HCT116 (cell line): ENCODE data around the gene GDAP2. TPM values are rescaled to one million over a fixed set of nuclear protein-coding genes. Genes with fewer than 3 reads are reported as not detected.

Experiments
- ATAC-seq: fragments of 200-7000 bp; cut with Tn5 transposase; 2 replicates; pipeline ENCODE4 v1.9.1; 2020; ENCODE audit warnings: mild to moderate bottlenecking, moderate library complexity
- BruUV-seq: library from RNA; stranded (reverse); fragments of 400-500 nt; replicated peaks from 2 replicates; lab custom pipeline; 2021; lab: Mats Ljungman, UMichigan
- CTCF ChIA-PET: fragments of 300-600 bp; sonication (Branson Sonifier 250); formaldehyde crosslinking; loops from one replicate; lab custom pipeline; 2021; ENCODE audit warnings: antibody characterized with exemption; lab: Charles Lee
- POLR2A ChIA-PET: fragments of 300-600, 350-600 bp; sonication (Branson Sonifier 250); formaldehyde crosslinking; loops from one replicate; lab custom pipeline; 2021; ENCODE audit warnings: antibody characterized with exemption; lab: Charles Lee
- RAD21 ChIA-PET, 2 experiments: fragments of 300-600 bp; sonication (Branson Sonifier 250); formaldehyde crosslinking; loops; one replicate each; lab custom pipeline; 2023; ENCODE audit warnings: low total read pairs in 2 of 2; ENCODE audit not compliant: uncharacterized antibody in 2 of 2, unreplicated experiment in 2 of 2, low non-redundant PET in 1 of 2; lab: Charles Lee
- DNase-seq: peaks from one replicate; pipeline ENCODE4 v3.0.0-alpha.2; 2010; ENCODE audit warnings: low read depth, low spot score
- H2AFZ ChIP-seq: fragments of 200-600 bp; shearing (Covaris generic), sonication (generic); 2 replicates; pipeline ENCODE4 v1.6.1; 2017; ENCODE audit warnings: low read depth, mixed run types, mixed read lengths, antibody characterized with exemption, low read length; ENCODE audit not compliant: poor library complexity, severe bottlenecking
- H3K27ac ChIP-seq: 2 replicates; pipeline ENCODE4 v1.5.1; 2012; ENCODE audit warnings: low read depth, low read length
- H3K27me3 ChIP-seq: fragments of 200-600 bp; sonication (generic); 2 replicates; pipeline ENCODE4 v1.6.1; 2016; ENCODE audit warnings: mixed run types, low read length, mixed read lengths; ENCODE audit not compliant: insufficient read depth
- H3K36me3 ChIP-seq, 2 experiments: fragments of 200-500 bp in 1 of 2; fragments of 200-600 bp in 1 of 2; sonication (Bioruptor generic) in 1 of 2; sonication (generic) in 1 of 2; 2 replicates each; pipeline versions ENCODE4 v1.5.1 to v1.6.1; 2014 to 2016; ENCODE audit warnings: low read length in 2 of 2, inconsistent platforms in 1 of 2, mixed read lengths in 1 of 2, mixed run types in 1 of 2; ENCODE audit not compliant: insufficient read depth in 2 of 2, control insufficient read depth in 1 of 2
- H3K4me1 ChIP-seq, 2 experiments: fragments of 200-600 bp in 1 of 2; sonication (generic) in 1 of 2; 2 replicates each; pipeline versions ENCODE4 v1.5.1 to v1.6.1; 2012 to 2017; ENCODE audit warnings: low read length in 2 of 2, inconsistent platforms in 1 of 2, mild to moderate bottlenecking in 1 of 2, mixed read lengths in 1 of 2, mixed run types in 1 of 2, moderate library complexity in 1 of 2; ENCODE audit not compliant: insufficient read depth in 2 of 2, control insufficient read depth in 1 of 2
- H3K4me2 ChIP-seq: fragments of 200-600 bp; sonication (generic); 2 replicates; pipeline ENCODE4 v1.6.1; 2017; ENCODE audit warnings: mixed run types, low read length, mixed read lengths
- H3K4me3 ChIP-seq, 2 experiments: fragments of 200-600 bp in 1 of 2; sonication (generic) in 1 of 2; replicated peaks in 1 of 2; 2 replicates each; pipeline ENCODE4 v1.5.1; 2011 to 2016; ENCODE audit warnings: low read length in 2 of 2, control low read depth in 1 of 2, low read depth in 1 of 2, mild to moderate bottlenecking in 1 of 2, mixed read lengths in 1 of 2, mixed run types in 1 of 2
- H3K79me2 ChIP-seq: fragments of 200-600 bp; sonication (generic); 2 replicates; pipeline ENCODE4 v1.6.1; 2017; ENCODE audit warnings: mild to moderate bottlenecking, mixed run types, low read length, moderate library complexity, mixed read lengths; ENCODE audit not compliant: insufficient read depth
- H3K9ac ChIP-seq: fragments of 200-600 bp; sonication (generic); 2 replicates; pipeline ENCODE4 v1.6.1; 2016; ENCODE audit warnings: low read length, mixed read lengths
- H3K9me2 ChIP-seq: fragments of 200-600 bp; sonication (generic), shearing (Covaris generic); 2 replicates; pipeline ENCODE4 v1.6.1; 2017; ENCODE audit warnings: mixed run types, mild to moderate bottlenecking, moderate library complexity; ENCODE audit not compliant: insufficient read depth
- H3K9me3 ChIP-seq, 2 experiments: fragments of 200-500 bp in 1 of 2; fragments of 200-600 bp in 1 of 2; sonication (Bioruptor generic) in 1 of 2; sonication (generic) in 1 of 2; 2 replicates each; pipeline ENCODE4 v1.6.1; 2014 to 2017; ENCODE audit warnings: low read length in 2 of 2, mixed read lengths in 2 of 2, inconsistent platforms in 1 of 2, low read depth in 1 of 2, mild to moderate bottlenecking in 1 of 2, mixed run types in 1 of 2, moderate library complexity in 1 of 2; ENCODE audit not compliant: control insufficient read depth in 1 of 2, insufficient read depth in 1 of 2
- H4K20me1 ChIP-seq: fragments of 200-600 bp; sonication (generic), shearing (Covaris generic); 2 replicates; pipeline ENCODE4 v1.6.1; 2017; ENCODE audit warnings: mixed run types, mild to moderate bottlenecking, moderate library complexity; ENCODE audit not compliant: insufficient read depth
- CTCF ChIP-seq, 3 experiments: fragments of 200-600 bp in 1 of 3; sonication (generic) in 1 of 3; IDR thresholded peaks in 2 of 3; conservative IDR thresholded peaks in 1 of 3; 2 replicates each; pipeline ENCODE4 v1.5.1; 2012 to 2017; ENCODE audit warnings: low read depth in 2 of 3, low read length in 2 of 3, antibody characterized with exemption in 1 of 3, borderline replicate concordance in 1 of 3, control low read depth in 1 of 3, mild to moderate bottlenecking in 1 of 3, mixed read lengths in 1 of 3, mixed run types in 1 of 3, moderate library complexity in 1 of 3; ENCODE audit not compliant: insufficient read depth in 1 of 3
- EZH2 ChIP-seq: fragments of 200-600 bp; sonication (generic); IDR thresholded peaks from 2 replicates; pipeline ENCODE4 v1.6.1; 2017; ENCODE audit warnings: antibody characterized with exemption, mixed run types
- JUND ChIP-seq: IDR thresholded peaks from 2 replicates; pipeline ENCODE4 v1.6.1; 2012
- MAX ChIP-seq: IDR thresholded peaks from 2 replicates; pipeline ENCODE4 v1.6.1; 2012
- REST ChIP-seq: IDR thresholded peaks from 2 replicates; pipeline ENCODE4 v1.6.1; 2012; ENCODE audit warnings: low read depth
- ZBTB33 ChIP-seq: IDR thresholded peaks from 2 replicates; pipeline ENCODE4 v1.6.1; 2011; ENCODE audit warnings: mild to moderate bottlenecking, low read length, moderate library complexity; ENCODE audit not compliant: insufficient replicate concordance; ENCODE audit errors: extremely low read depth
- intact Hi-C: fragments of 100-400 bp; cut with micrococcal nuclease; formaldehyde crosslinking; loops from 2 replicates; pipeline ENCODE4 v1.10.0; 2022
- total RNA-seq: library from RNA; stranded (reverse); gene quantifications from one replicate; pipeline ENCODE4 v1.2.1, GENCODE V29; 2021; ENCODE audit not compliant: unreplicated experiment

The GDAP2 gene
- total RNA-seq, 1 experiment from 2014 or later, result 21.4 TPM

GRCh38 chr1:117952386-117952785, 23.0 kb upstream of the GDAP2 start:
- H3K27me3 ChIP-seq, result no peaks in the 10 kb centered on the region
- no peak overlapping the region for H3K4me2 ChIP-seq
- intact Hi-C loops, result no loop called here
- H3K27ac ChIP-seq, result no peak overlapping the region
- no peaks in the 10 kb centered on the region for H3K9me3 ChIP-seq
- H3K9me2 ChIP-seq, result no peaks in the 10 kb centered on the region
- no TSS peak for BruUV-seq
- TF ChIP-seq ZBTB33 (no peak), EZH2 (no peak), JUND (no peak), CTCF (IDR thresholded peaks at IDR 0.05 in 2 of 3, conservative IDR thresholded peaks at IDR 0.05 in 1 of 3; ENCODE audit: borderline replicate concordance in 1 of 3, insufficient read depth in 1 of 3, low read depth in 2 of 3, low read length in 2 of 3) (no peak), MAX (no peak), REST (no peak)
- no peak for DNase-seq
- no peak for ATAC-seq
- no peak overlapping the region for H3K4me3 ChIP-seq
- H3K79me2 ChIP-seq, result peaks cover 9% of the 10 kb centered on the region; the same call in 1 of the 2 replicates
- no peaks in the 10 kb centered on the region; the same call in 1 of the 2 replicates for H4K20me1 ChIP-seq
- H3K4me1 ChIP-seq, result no peaks in the 10 kb centered on the region
- no peak overlapping the region for H3K9ac ChIP-seq
- ChIA-PET POLR2A (no interaction called here), RAD21 (no interaction called here), CTCF (no interaction called here)
- peaks cover 82 to 96% of the 10 kb centered on the region in 2 experiments for H3K36me3 ChIP-seq
- no peak overlapping the region for H2AFZ ChIP-seq
